Nephron progenitor cell (in vitro differentiated cells): ENCODE data around the gene BCL3.
A peak's percentile ranks its signal among the peaks of the same experiment; 100 is the strongest.
"Not testable (repeated sequence)": the region's sequence is repeated elsewhere in the genome, so short reads cannot be mapped to it uniquely, and the experiment has no call there.

Experiments
- DNase-seq: peaks from one replicate; pipeline ENCODE4 v3.0.0; 2021
- H3K27ac Mint-ChIP-seq: 2 replicates; pipeline ENCODE4 v1.8.0; 2021; ENCODE audit warnings: mild to moderate bottlenecking, moderate library complexity, mixed read lengths
- H3K27me3 Mint-ChIP-seq: 2 replicates; pipeline ENCODE4 v1.8.0; 2021; ENCODE audit warnings: mild to moderate bottlenecking, low read depth, mixed read lengths; ENCODE audit not compliant: poor library complexity
- H3K36me3 Mint-ChIP-seq: 2 replicates; pipeline ENCODE4 v1.8.0; 2021; ENCODE audit warnings: low read depth, mixed read lengths
- H3K4me1 Mint-ChIP-seq: 2 replicates; pipeline ENCODE4 v1.8.0; 2021; ENCODE audit warnings: mixed read lengths
- H3K4me3 Mint-ChIP-seq: 2 replicates; pipeline ENCODE4 v1.8.0; 2021; ENCODE audit warnings: mild to moderate bottlenecking, moderate library complexity, mixed read lengths
- H3K9me3 Mint-ChIP-seq: 2 replicates; pipeline ENCODE4 v1.8.0; 2021; ENCODE audit warnings: mild to moderate bottlenecking, moderate library complexity, mixed read lengths
- TF ChIP-seq, protein P1 (sequence below): fragments of 200-600 bp; sonication (generic); IDR thresholded peaks from 2 replicates; pipeline ENCODE4 v1.5.0; 2021; ENCODE audit warnings: antibody characterized with exemption

Gene BCL3

DNA sequence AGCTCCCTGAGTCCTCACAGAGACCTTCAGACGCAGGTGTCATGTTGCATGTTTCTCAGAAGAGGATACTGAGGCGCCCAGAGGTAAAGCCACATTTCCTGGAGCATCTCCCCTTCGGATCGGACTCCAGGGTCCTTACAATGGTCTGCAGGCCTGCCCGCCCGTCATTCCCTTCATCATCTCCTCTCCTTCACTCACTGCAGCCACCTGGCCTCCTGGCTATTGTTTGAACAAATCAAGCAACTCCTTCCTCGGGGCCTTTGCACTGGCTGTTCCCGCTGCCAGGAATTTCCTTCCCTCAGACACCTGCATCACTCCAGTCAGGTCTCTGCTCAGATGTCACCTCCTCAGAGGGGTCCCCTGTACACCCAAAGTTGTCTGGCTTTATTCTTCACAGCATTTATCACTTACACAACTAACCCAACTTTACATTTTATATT is 29.2 kb upstream of the BCL3 start:
- TF ChIP-seq, protein P1, sequence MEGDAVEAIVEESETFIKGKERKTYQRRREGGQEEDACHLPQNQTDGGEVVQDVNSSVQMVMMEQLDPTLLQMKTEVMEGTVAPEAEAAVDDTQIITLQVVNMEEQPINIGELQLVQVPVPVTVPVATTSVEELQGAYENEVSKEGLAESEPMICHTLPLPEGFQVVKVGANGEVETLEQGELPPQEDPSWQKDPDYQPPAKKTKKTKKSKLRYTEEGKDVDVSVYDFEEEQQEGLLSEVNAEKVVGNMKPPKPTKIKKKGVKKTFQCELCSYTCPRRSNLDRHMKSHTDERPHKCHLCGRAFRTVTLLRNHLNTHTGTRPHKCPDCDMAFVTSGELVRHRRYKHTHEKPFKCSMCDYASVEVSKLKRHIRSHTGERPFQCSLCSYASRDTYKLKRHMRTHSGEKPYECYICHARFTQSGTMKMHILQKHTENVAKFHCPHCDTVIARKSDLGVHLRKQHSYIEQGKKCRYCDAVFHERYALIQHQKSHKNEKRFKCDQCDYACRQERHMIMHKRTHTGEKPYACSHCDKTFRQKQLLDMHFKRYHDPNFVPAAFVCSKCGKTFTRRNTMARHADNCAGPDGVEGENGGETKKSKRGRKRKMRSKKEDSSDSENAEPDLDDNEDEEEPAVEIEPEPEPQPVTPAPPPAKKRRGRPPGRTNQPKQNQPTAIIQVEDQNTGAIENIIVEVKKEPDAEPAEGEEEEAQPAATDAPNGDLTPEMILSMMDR: no peak
- Mint-ChIP-seq H3K36me3 (no peaks in the 10 kb centered on the region), H3K4me3 (peak overlapping the region; percentile 34), H3K4me1 (peaks cover 44% of the 10 kb centered on the region), H3K27ac (no peak overlapping the region), H3K9me3 (peaks cover 15% of the 10 kb centered on the region), H3K27me3 (peaks cover 21% of the 10 kb centered on the region)
- DNase-seq: no peak

GRCh38 chr19:44720396-44720795 is 28.1 kb upstream of the BCL3 start:
- not testable (repeated sequence) for DNase-seq, H3K36me3 Mint-ChIP-seq, H3K27ac Mint-ChIP-seq, H3K4me3 Mint-ChIP-seq, H3K9me3 Mint-ChIP-seq
- H3K27me3 Mint-ChIP-seq: peaks cover 25% of the 10 kb centered on the region
- peaks cover 51% of the 10 kb centered on the region for H3K4me1 Mint-ChIP-seq

GRCh38 chr19:44720945-44721344 is 27.6 kb upstream of the BCL3 start:
- Mint-ChIP-seq H3K4me3 (no peak overlapping the region), H3K9me3 (no peaks in the 10 kb centered on the region), H3K36me3 (no peaks in the 10 kb centered on the region), H3K27ac (no peak overlapping the region), H3K4me1 (peaks cover 51% of the 10 kb centered on the region), H3K27me3 (peaks cover 28% of the 10 kb centered on the region)
- no peak for DNase-seq
- TF ChIP-seq, protein P1: no peak

DNA sequence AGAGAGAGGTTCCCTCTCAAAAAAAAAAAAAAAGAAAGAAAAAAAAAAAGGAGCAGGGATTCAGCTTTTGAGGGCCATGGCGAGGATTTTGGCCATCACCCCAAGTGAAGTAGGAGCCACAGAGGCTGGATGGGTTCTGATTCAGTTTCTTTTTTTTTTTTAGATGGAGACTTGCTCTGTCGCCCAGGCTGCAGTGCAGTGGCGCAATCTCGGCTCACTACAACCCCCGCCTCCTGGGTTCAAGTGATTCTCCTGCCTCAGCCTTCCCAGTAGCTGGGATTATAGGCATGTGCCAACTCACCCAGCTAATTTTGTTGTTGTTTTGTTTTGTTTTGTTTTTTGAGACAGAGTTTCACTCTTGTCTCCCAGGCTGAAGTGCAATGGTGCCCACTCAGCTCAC is 27.1 kb upstream of the BCL3 start:
- H3K4me3 Mint-ChIP-seq, H3K9me3 Mint-ChIP-seq, H3K27ac Mint-ChIP-seq, H3K36me3 Mint-ChIP-seq, DNase-seq: not testable (repeated sequence)
- Mint-ChIP-seq H3K27me3 (peaks cover 28% of the 10 kb centered on the region), H3K4me1 (peaks cover 51% of the 10 kb centered on the region)

- TF ChIP-seq, protein P1: no peak
- DNase-seq: no peak
- H3K27me3 Mint-ChIP-seq: peaks cover 28% of the 10 kb centered on the region
- no peaks in the 10 kb centered on the region for H3K9me3 Mint-ChIP-seq
- H3K4me1 Mint-ChIP-seq: peaks cover 51% of the 10 kb centered on the region
- H3K4me3 Mint-ChIP-seq: no peak overlapping the region
- no peak overlapping the region for H3K27ac Mint-ChIP-seq
- H3K36me3 Mint-ChIP-seq: no peaks in the 10 kb centered on the region
Observed at GRCh38 chr19:44722131-44723121, 26.1 kb upstream of the BCL3 start.

DNA sequence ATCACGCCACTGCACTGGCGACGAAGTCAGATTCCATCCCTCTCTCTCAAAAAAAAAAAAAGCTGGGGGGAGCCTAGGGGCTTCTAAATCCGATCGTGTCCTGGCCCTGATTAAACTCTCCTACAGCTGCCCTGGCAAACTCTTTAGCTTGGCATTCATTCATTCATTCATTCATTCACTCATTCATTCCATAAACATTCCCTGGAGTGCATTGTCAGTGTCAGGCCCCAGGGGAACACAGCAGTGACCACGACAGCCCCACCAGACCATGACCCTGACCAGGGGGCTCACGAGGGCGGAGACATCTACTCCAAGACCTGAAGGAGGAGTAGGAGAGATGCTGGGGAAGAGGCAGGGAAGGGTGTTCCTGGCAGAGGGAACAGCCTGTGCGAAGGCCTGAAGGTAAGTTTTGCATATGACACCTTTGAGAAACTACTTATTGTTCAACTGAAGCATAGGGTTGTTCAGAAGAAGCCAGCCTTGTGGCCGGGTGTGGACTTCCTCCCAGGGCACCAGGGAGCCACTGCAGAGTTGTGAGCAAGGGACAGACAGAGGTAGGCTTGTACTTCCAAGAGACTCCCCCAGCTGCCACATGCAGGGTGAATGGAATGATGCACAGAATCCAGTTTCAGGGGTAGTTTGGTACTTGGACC is 25.1 kb upstream of the BCL3 start:
- Mint-ChIP-seq H3K4me3 (no peak overlapping the region), H3K36me3 (no peaks in the 10 kb centered on the region), H3K4me1 (peaks cover 51% of the 10 kb centered on the region), H3K27me3 (peaks cover 31% of the 10 kb centered on the region), H3K9me3 (no peaks in the 10 kb centered on the region), H3K27ac (no peak overlapping the region)
- TF ChIP-seq, protein P1: no peak
- DNase-seq: no peak
